Ishikawa (cell line): ENCODE measurements around the gene SHFL.

Source experiments
- CREB1 ChIP-seq: IDR thresholded peaks from 2 replicates; pipeline ENCODE4 v1.6.1; 2012; ENCODE audit warnings: low read depth
- EP300 ChIP-seq: IDR thresholded peaks from 2 replicates; pipeline ENCODE4 v1.6.1; 2012; ENCODE audit warnings: borderline replicate concordance
- FOXM1 ChIP-seq: IDR thresholded peaks from 2 replicates; pipeline ENCODE4 v1.6.1; 2012; ENCODE audit warnings: low read depth, borderline replicate concordance
- MAX ChIP-seq: IDR thresholded peaks from 2 replicates; pipeline ENCODE4 v1.6.1; 2012
- RAD21 ChIP-seq: IDR thresholded peaks from 2 replicates; pipeline ENCODE4 v1.6.1; 2012; ENCODE audit warnings: low read depth
- TAF1 ChIP-seq: IDR thresholded peaks from 2 replicates; pipeline ENCODE4 v1.6.1; 2012; ENCODE audit warnings: low read depth, mild to moderate bottlenecking
- TEAD4 ChIP-seq: IDR thresholded peaks from 2 replicates; pipeline ENCODE4 v1.6.1; 2012
- ZBTB7A ChIP-seq: IDR thresholded peaks from 2 replicates; pipeline ENCODE4 v1.6.1; 2012; ENCODE audit warnings: low read depth
- TF ChIP-seq, protein P1 (sequence below): IDR thresholded peaks from 2 replicates; pipeline ENCODE4 v1.6.1; 2012; ENCODE audit warnings: low read depth, mild to moderate bottlenecking

DNA sequence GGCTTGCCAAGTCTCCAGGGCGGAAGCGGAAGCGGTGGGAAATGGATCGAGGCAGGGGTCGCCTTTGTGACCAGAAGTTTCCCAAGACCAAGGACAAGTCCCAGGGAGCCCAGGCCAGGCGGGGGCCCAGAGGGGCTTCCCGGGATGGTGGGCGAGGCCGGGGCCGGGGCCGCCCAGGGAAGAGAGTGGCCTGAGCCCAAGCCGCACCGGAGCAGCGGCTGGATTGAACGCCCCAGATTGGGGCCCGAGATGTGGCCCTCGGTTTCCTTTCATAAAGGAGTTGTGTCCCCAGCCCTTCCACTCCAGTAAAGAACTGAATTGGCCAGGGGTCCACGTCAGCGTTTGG is 24.8 kb downstream of the SHFL start:
- TF ChIP-seq FOXM1 (no peak), RAD21 (no peak), EP300 (no peak), TAF1 (no peak), MAX (no peak), TEAD4 (no peak), CREB1 (no peak), ZBTB7A (no peak)
- TF ChIP-seq, protein P1, sequence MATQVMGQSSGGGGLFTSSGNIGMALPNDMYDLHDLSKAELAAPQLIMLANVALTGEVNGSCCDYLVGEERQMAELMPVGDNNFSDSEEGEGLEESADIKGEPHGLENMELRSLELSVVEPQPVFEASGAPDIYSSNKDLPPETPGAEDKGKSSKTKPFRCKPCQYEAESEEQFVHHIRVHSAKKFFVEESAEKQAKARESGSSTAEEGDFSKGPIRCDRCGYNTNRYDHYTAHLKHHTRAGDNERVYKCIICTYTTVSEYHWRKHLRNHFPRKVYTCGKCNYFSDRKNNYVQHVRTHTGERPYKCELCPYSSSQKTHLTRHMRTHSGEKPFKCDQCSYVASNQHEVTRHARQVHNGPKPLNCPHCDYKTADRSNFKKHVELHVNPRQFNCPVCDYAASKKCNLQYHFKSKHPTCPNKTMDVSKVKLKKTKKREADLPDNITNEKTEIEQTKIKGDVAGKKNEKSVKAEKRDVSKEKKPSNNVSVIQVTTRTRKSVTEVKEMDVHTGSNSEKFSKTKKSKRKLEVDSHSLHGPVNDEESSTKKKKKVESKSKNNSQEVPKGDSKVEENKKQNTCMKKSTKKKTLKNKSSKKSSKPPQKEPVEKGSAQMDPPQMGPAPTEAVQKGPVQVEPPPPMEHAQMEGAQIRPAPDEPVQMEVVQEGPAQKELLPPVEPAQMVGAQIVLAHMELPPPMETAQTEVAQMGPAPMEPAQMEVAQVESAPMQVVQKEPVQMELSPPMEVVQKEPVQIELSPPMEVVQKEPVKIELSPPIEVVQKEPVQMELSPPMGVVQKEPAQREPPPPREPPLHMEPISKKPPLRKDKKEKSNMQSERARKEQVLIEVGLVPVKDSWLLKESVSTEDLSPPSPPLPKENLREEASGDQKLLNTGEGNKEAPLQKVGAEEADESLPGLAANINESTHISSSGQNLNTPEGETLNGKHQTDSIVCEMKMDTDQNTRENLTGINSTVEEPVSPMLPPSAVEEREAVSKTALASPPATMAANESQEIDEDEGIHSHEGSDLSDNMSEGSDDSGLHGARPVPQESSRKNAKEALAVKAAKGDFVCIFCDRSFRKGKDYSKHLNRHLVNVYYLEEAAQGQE: no peak
